GM21528 (cell line): ENCODE measurements around the gene KCND3.

Source experiments
- ATAC-seq: cut with Tn5 transposase; IDR thresholded peaks from one replicate; pipeline ENCODE4 v1.9.1; 2021; ENCODE audit warnings: mild to moderate bottlenecking, moderate library complexity; ENCODE audit not compliant: unreplicated experiment, low FRiP score

KCND3 gene

DNA sequence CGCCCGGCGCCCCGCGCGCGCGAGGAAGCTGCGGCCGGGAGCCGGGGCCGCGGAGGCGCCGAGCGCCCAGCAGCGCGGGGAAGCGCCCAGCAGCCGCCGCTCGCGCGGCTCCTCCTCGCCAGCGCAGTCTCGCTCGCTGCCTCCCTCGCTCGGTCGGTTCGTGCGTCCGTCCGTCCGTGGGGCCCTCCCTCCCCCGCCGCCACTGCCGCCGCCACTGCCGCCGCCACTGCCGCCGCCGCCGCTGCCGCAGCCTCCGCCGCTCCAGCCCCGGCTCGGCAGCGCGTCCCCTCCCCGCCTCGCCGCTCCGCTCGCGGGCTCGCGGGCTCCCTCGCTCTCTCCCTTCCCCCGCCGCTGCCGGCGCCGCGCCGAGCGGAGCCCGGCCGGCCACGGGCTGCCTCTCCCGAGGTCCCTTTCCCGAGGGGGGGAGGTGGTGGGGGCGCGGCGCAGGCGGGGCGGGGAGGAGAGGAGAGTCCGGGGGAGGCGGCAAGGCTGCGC is at the start of gene KCND3:
Gene KCND3 (minus strand): TSS at position 138 of the 495 bp plus-strand sequence.
- ATAC-seq, result no peak

DNA sequence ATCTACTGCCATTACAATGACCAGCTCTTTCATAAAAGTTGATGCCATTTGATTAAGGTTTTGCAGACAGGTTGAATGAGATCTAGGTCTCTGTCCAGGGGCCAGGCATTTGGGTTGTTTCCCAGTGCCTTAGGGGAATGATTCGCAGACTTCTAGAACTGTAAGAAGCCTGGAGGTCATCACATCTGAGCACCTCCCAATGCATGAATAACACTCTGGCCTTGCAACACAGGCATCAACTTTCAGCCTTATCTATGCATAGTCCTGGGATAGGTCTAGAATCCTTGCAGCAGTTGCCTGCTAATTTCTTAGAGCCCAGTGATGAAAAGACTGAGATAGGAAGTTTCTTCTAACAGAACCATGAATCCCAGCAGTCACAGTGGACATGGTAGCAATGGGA is 44.8 kb upstream of the KCND3 start:
- ATAC-seq, result no peak

DNA sequence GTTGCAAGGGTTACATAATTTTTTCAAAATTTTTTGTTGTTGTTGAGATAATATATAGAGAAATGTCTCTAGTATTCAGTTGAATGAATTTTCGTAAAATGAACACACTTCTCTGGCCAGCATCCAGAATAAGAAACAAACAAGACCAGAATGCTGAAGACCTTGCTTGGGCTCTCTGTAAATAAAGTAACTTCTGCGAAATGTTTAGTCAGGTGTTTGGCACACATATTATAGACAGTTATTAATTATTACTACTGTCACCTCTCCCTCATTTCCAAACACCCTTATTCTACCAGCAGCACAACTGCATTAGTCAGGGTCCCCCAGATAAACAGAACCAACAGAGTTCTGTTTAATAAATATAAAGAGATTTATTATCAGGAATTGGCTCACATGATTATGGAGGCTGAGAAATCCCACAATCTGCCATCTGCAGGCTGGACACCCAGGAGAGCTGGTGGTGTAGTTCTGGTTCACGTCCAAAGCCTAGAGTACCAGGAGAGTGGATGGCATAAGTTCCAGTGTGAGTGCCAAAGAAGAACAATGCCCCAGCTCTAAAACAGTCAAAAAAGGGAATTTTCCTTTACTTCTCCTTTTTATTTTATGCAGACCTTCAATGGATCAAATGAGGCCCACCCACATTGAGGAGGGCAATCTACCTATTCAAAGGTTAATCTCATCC is 44.1 kb upstream of the KCND3 start:
- no peak for ATAC-seq

DNA sequence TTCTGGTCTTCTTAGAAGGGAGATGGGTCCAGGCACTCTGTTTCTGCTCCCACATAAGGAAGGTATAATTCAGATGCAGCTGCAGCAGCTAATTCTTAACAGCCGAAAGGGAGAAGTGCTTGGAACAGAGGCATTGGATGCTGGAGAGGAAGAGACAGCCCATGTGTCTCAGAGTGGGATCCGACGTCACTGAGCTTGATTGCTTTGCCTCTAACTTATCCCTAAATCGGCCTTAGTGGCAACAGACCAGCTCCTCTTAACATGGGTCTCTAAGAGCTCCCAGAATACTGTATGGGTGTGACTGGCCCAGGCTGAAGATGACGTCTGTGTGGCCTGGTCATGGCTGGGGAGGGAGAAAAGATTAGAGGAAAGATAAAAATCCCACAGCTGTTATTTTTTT is 40.7 kb upstream of the KCND3 start:
- ATAC-seq, result no peak

DNA sequence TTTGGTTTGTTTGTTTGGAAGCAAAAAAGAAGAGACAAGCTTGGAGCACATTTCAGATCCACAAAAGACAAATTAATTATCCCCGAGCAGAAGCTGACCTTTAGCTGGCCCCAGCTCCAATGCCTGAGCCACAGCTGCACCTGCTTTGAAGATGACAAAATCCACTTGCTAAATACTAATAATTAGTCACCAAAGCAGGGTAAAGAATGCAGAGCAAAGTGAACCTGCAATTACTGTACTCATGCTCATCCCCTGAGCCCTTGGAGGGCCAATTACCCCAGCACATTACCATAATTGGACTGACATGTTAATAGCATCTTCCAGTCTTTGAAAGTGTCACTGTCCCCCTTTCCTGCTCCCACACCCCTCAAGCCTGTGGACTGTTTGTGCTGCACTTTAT is 38.2 kb upstream of the KCND3 start:
- ATAC-seq, result no peak

DNA sequence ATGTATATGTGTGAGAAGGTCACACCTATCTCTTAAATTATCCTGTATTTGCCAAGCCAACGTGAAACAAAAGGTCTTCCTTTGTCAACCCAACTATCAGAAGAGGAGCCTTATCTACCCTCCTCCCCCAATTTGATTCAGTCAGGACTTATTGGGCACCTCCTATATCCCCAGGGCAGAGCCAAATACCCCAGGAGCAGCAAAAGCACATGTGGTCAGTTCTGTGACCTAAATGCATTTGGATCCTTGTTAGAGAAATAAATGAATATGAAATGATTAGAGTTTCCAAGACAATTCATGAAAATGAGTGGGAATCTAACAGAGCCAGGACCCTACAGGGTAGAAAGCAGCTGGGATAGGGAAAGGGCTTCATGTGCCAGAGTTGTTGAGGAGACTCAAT is 37.0 kb upstream of the KCND3 start:
- no peak for ATAC-seq

DNA sequence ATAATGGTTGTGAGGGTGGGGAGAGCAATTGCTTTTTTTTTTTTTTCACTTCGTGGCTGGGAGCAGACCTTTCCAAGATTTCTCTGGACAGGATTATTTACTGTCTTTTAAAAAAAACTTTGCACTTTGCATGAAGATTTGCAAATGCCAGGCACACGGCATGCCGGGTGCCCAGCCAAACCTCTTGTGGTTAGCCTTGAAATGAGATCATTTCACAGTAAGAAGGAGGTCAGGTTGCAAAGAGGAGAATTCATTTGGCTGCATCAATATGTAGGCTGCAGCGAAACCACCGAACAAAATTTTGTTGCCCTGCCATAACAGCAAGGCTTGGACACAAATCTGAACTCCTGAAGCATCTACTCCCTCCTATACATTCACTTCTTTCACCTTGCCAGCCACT is 36.5 kb upstream of the KCND3 start:
- ATAC-seq, result no peak

DNA sequence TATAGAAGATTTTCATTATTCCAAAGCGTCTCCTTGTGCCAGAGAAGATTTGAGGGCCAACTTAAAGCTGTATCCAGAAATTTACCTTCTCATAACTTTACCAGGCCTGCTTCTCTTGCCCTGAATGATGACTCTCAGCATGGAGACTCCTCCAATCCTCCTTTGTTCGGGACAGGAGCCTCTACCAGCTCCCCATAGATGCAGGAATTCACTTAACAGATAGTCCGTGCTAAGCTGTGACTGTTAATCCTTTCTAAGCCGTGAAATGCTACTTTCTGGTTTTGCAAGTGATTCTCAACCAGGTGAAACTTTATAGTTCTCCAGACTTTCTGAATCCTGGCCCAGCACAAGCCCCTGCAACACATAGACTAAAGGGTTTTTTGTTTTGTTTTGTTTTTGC is 31.8 kb upstream of the KCND3 start:
- no peak for ATAC-seq

DNA sequence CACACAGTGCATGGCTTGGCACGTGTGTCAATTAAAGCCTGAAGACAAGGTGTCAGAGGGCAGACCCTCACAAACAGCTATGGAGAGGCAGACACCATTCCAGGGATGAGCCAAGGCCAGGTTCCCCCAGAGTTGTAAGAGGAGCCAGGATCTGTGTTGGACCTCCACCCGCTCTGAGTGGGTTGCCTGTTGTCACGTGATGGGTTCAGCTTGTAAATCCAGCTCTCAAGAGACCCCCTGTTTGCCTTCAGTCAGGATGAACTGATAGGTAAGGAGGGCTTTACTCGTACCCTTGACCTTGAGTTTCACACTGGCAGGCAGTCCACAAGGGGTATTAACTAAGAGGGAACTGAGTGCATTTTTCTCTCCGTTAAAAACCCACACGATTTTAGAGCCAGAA is 27.7 kb upstream of the KCND3 start:
- no peak for ATAC-seq

DNA sequence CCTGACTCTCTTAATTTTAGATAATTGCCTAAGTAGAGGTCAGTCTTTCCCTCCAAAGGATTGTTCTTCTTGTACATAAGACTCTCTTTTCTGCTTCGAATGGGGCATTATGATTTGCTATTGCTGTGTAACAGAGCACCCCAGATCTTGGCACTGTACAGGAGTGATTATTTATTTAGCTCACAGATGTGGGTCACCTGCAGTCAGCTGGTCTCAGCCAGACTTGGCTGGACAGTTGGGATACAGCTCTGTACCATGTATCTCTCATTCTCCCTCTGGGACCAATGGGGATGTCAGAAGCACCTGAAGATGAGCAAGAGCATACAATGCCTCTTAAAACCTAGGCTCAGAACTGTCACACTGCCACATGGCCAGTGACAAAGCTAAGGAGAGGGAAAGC is 23.4 kb upstream of the KCND3 start:
- ATAC-seq, result no peak

DNA sequence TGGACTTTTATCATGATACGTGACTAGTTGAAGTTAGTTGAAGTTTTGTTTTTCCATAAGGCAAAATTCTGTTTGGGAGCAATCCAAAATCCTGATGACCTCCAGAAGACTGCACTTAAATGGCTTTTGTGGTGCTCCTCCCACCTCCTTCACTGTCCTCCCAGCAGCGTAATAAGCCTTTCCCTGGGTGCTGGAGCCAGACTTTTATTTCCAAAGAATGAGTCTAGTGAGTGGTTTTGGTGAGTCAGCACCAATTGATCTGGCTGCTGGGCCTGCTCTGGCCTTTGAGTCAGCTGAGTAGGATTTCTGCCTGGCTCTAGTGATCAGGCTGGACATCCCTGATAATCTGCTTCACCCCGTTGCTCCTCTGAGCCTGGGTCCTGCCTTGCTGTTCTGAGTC is 21.7 kb upstream of the KCND3 start:
- ATAC-seq, result no peak

DNA sequence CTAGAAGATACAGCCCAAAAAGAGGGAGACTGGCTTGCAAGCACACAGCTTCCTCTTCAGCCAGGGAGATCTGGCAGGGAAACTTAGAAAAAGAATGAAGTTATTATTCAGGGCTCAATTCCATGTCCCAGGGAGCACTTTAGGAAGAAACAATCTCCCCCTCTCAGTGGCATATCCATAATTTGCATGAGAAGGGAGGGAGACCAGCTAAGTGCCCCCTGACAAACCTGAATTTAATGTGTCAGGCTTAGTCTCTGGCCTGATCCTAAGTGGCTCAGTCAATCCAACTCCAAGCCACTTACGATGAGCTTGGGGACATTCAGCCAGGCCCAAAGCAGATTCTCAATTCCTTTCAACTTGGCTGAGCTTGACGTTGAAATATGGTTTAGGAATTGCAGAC is 17.7 kb upstream of the KCND3 start:
- no peak for ATAC-seq

DNA sequence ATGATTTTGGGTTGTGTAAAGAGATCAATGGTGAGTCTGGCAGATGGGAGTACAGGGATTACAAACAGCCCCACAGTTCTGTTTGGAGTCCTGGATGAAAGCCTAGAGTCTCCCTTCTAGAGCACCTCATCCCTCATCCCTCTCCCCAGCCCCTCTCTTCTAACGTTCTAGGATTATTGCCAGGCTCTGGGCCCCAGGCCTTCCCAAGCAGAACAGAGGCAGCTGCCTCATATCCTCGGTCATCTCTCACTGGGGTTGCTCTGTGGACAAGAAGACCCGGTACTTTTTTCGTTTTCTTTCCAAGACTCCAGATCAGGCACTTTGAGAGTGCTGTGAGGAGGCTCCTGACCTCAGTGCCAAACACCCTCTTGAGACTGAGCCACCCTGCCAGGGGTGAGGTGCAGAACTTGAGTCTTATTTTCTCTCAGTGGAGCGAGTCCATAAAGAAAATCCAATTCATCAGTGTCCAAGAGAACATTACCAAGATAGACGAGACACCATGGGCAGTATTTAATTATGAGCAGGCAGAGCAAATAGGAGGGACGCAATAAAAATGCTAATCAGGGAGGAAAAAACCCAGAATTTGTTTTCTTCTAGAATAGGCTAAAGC is 17.1 kb upstream of the KCND3 start:
- no peak for ATAC-seq

DNA sequence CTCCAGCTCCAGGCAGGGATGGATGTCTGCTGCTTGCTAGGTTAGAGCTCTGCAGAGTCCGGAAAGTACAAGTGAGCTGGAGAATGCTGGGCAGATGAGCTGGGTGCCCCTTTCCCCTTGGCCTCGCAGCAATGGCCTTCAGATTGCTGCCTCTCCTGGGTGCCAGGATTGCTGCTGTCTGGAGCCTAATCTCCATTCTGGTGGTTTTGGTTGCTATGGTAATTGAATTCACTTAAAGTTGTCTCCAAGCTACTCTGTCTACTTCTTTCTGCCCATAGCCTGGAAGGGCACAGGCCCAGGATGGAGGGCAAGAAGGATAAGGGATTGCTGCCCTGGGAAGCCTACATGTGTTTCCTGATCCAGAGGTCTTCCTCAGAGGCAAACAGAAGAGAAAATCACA is 14.6 kb upstream of the KCND3 start:
- ATAC-seq, result no peak

DNA sequence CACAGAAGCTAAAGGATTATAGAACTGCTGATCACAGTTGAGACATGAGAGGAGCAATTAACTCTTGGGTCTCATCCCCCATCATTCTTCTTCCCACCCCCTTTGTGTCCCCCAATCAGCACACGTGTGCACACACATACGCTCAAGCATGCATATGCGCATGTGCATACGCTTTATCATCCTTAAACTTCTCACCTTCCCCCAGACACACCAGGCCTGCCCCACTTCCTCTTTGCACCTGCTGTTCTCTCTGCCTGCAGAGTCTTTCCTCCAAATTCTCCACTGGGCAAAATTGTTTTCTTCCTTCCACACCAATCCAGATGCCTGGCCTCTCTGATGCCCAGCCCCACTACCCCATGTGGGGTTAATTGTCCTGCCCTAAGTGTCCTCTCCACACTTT is 13.0 kb upstream of the KCND3 start:
- ATAC-seq, result no peak

DNA sequence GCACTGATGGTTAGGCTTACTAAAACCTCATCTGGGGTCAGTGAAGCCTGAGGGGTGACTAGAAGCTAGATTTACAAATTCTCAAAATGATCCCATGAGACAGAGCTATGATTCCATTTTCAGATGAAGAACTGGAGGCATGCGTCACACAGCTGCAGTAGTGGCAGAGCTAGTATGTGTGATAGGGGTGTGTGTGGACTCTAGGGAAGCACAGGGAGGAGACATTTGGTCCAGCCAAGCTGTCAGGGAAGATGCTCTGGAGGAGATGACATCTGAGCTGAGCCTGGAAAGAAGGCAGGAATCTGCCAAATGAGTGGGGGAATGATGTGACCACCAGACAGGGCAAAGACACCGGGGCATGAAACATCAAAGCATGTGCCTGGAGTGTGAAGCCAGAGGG is 12.0 kb upstream of the KCND3 start:
- ATAC-seq, result no peak

DNA sequence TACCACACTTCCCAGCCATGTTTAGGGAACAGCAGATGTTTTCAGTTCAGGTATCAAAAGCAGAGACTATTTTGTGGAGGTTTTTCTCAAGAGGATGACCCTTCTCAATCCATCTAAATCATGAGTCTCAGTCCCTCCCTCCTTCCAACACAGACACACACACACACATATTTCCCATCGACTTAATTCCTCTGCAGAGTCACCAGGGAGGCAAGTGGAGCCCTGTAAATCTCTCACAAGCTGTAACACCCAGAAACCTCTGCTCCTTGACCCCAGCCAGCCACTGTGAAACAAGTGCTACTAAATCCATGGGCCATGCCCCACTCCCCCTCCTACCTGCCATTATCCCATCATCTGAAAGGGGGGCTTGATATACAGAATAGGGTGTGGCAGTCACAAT is 10.6 kb upstream of the KCND3 start:
- no peak for ATAC-seq

DNA sequence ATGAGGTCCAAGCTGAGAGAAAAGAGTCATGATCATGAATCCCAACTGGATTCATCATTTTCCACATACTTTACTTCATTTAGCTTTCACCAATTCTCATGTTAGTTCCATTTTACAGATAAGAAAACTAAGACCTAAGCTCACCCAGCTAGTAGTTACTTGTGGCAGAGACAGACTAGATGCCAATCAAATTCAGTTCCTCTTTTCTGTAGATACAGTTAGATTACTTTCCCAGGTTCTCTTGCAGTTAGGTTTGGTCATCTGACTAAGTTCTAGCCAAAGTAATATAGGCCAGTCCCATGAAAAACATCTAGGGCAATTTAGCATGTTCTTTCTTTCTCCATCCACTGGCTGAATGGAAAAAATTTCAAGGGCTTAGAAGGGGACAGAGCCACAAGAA is 8.9 kb upstream of the KCND3 start:
- ATAC-seq, result no peak

DNA sequence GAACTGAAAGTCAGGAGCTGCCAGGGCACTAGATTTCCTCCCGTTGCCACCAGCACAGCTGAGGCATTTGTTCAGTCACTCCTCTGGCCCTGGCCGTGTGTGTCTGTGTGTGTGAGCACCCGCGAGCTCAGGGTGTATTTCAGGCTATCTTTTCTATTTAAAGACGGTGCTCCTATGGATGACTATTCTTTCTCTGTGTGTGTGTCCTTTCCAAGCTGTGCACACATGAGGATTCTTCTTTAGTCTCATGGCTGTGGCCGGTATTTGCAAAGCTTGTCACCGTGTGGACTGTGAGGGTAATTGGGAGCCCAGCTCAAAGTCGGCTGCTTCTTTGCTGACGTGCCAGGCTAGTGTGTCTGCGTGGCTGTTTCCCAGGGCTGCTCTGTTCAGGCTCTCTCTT is 3.0 kb upstream of the KCND3 start:
- no peak for ATAC-seq

DNA sequence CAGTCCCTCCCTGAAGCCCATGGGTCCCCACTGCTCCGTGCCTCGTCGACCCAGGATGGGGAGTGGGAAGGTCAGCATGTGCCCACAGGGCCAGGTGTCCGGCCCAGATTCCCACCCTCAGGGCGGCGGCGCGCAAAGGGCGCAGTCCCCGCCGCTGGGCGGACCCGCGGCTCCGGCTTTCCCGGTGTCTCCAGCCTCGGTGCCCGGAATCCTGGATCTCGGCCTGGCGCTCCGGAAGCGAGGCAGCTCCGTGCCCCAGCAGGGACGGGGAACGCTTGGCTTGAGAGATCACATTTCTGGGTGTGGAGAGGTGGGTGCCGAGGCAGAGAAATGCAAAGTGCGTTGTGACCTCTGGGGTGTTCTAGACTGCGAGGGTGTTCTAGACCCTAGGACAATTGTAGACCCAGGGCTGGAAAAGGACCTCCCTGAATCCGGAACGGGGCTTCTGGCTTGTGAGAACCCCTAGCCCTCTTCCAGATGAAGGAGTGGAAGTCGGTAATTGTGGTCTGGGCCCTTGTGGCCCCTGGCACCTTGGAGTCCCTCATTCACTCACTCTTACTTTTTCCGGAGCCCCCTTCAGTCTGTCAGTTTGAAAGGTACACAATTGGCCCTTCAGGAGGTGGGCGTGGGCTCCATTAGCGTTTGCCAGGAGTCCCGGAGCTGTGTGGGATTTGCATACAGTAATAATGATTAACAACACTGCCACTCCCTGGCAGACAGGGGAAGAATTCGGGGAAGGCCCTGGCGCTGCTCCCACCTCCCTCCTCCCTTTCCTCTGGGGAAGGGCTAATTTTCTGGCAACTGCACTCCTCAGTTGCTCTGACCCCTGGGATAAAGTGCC is 1.6 kb upstream of the KCND3 start:
- no peak for ATAC-seq

DNA sequence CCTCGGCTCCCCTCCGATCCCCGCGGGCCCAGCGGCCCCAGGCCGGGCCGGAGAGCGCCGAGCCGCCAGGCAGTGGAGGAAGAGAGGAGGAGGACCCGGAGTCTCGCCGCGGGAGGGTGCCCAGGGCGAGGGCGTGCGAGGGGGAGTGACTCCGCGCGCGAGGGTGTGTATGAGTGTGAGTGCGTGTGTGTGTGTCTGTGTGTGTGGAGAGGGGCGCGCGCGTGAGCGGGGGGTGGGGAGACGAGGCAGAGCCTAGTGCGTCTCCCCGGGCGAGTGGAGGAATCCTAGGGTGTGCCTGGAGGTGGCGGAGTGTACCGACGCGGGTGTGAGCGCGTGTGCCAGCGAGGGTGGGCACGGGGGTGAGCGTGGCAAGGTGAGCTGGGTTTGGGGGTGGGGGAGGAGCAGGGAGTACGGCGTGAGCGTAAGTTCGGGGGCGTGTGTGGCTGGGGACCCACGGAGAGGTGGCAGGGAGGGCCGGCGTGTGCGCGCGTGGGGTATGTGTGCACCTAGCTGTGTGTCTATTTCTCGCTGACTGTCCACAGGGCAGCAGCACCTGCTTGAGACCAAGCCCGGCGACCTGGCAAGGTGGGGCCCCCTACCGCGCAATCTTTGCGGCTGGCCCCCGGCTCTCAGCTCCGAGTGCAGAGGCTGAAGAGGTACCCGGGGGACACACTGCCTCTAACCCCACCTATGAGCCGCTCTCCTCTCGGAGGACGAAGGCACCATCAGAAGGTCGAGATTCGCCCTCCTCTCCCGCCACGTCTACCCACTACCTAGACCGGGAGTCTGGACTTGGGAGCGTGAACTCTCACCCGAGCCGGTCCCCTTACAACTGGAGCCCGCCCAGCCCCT is 784 bp upstream of the KCND3 start:
- no peak for ATAC-seq
